Activated T-helper 1 cell treated with anti-CD3 and anti-CD28 coated beads, Interleukin-12 subunit alpha, Interleukin-12 subunit beta, Interleukin-2, Interleukin-4 antibody, amounts not matched to agents 30 ng/mL and 10 ng/mL and 1 ng/mL, durations not matched to agents 14 hours and 24 hours and 36 hours (primary cell): ENCODE results near the gene ASCL5. TPM values are rescaled to one million over a fixed set of nuclear protein-coding genes. Genes with fewer than 3 reads are reported as not detected.

Source experiments
- DNase-seq: peaks from one replicate; pipeline ENCODE4 v3.0.0; 2021; ENCODE audit warnings: low spot score
- H3K27ac Mint-ChIP-seq: one replicate; pipeline ENCODE4 v1.8.0; 2021; ENCODE audit warnings: mild to moderate bottlenecking, mixed read lengths
- H3K27me3 Mint-ChIP-seq: one replicate; pipeline ENCODE4 v1.8.0; 2022; ENCODE audit warnings: mild to moderate bottlenecking, moderate library complexity, mixed read lengths; ENCODE audit not compliant: insufficient read depth
- H3K36me3 Mint-ChIP-seq: one replicate; pipeline ENCODE4 v1.8.0; 2021; ENCODE audit warnings: low read depth, mixed read lengths
- H3K4me1 Mint-ChIP-seq: one replicate; pipeline ENCODE4 v1.8.0; 2021; ENCODE audit warnings: low read depth, mixed read lengths
- H3K4me3 Mint-ChIP-seq: one replicate; pipeline ENCODE4 v1.8.0; 2021; ENCODE audit warnings: mild to moderate bottlenecking, moderate library complexity, mixed read lengths
- H3K9me3 Mint-ChIP-seq: one replicate; pipeline ENCODE4 v1.8.0; 2021; ENCODE audit warnings: mixed read lengths
- intact Hi-C: fragments of 100-400 bp; cut with micrococcal nuclease; formaldehyde crosslinking; loops from one replicate; pipeline ENCODE4 v1.15.1; 2024
- total RNA-seq: library from RNA; stranded (reverse); gene quantifications from 2 replicates; pipeline ENCODE4 v1.2.3, GENCODE V29; 2022

Gene ASCL5
- total RNA-seq, 1 donor from 2014 or later, result not detected

DNA sequence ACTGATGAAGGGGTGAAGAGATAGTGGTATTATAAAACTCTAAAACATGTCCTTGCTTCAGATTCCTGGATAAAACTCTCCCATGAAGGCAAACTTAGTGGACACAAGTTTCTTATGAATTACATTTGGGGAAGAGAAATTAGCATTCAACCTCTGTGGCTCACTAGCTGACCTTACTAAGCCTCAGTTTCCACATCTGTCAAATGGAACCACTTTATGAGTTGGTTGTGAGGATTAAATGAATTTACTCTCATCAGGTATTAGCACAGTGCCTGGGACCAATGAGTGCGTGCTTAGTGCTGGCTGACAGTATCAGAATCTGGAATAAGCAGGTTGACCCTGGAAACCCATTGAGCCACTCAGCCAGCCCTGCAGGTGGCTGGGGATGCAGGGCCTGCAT, 17.3 kb downstream of the ASCL5 start:
- H3K4me1 Mint-ChIP-seq, result no peaks in the 10 kb centered on the region
- no peaks in the 10 kb centered on the region for H3K36me3 Mint-ChIP-seq
- no peak overlapping the region for H3K27ac Mint-ChIP-seq
- intact Hi-C loops, result loop anchor here (5.0 to 10.0 kb wide), 2 partner anchors 487 to 555 kb away; partner anchors contain the start of gene KIF14
- peaks cover 15% of the 10 kb centered on the region for H3K27me3 Mint-ChIP-seq
- no peaks in the 10 kb centered on the region for H3K9me3 Mint-ChIP-seq
- no peak overlapping the region for H3K4me3 Mint-ChIP-seq
- DNase-seq, result no peak

DNA sequence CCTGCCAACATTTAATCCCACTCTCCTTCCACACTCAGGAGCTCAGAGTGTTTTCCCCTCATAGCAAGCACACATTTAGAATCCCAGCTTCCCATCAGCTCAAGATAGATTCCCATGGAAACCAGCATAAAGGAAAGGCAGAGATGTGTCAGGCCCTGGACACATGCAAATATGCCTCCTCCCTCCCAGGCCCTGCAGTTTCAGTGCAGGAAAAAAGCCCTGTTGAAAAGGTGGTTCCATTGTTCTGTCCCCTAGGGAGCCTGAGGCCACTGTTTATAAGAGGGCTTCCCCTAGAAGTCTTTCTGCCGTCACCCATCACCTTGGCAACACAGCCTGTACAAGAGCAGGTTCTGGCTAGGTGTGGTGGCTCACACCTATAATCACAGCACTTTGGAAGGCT, 18.4 kb downstream of the ASCL5 start:
- Mint-ChIP-seq H3K36me3 (no peaks in the 10 kb centered on the region), H3K27me3 (peaks cover 9% of the 10 kb centered on the region), H3K4me1 (no peaks in the 10 kb centered on the region), H3K9me3 (no peaks in the 10 kb centered on the region), H3K27ac (no peak overlapping the region), H3K4me3 (no peak overlapping the region)
- no peak for DNase-seq
- intact Hi-C loops, result no loop called here

DNA sequence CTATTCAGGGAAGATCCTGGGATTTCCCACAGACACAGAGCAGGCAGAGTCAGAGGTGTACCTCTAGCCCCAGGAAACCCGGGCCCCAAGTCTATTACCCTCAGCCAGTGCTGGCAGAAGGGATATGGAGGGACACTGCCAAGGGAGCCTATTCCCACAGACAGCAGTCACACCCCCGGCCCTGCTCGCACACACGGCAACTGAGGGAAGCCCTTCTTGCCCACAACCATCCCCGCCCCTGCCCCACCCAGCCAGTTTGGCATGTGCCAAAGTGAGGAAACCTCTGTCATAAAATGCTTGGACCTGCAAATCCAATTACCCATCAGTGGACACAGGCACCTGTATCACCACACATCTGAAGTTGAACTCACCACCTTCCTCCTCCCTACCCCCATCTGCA, 21.3 kb downstream of the ASCL5 start:
- DNase-seq, result no peak
- Mint-ChIP-seq H3K36me3 (no peaks in the 10 kb centered on the region), H3K9me3 (no peaks in the 10 kb centered on the region), H3K4me1 (no peaks in the 10 kb centered on the region), H3K27me3 (peaks cover 14% of the 10 kb centered on the region), H3K4me3 (no peak overlapping the region), H3K27ac (no peak overlapping the region)
- intact Hi-C loops, result no loop called here

DNA sequence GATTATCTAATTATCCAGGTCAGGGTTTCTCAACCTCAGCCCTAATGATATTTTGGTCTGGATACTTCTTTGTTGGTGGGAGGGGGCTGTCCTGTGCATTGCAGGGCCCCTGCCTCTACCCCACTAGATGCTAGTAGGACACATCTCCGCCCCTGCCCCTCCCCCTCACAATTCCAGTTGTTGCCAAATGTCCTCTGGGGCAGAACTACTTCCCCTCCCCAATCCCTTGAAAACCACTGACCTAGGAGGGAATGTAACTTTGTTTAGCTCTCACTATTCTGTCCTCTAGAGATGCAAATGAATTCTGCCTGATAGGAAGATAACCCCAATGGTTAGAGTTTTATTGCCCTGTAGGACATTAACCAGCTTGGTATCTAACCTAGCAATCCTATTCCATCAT, 22.8 kb downstream of the ASCL5 start:
- Mint-ChIP-seq H3K36me3 (no peaks in the 10 kb centered on the region), H3K27ac (no peak overlapping the region), H3K4me1 (no peaks in the 10 kb centered on the region), H3K27me3 (peaks cover 14% of the 10 kb centered on the region), H3K4me3 (no peak overlapping the region), H3K9me3 (no peaks in the 10 kb centered on the region)
- intact Hi-C loops, result no loop called here
- DNase-seq, result no peak

DNA sequence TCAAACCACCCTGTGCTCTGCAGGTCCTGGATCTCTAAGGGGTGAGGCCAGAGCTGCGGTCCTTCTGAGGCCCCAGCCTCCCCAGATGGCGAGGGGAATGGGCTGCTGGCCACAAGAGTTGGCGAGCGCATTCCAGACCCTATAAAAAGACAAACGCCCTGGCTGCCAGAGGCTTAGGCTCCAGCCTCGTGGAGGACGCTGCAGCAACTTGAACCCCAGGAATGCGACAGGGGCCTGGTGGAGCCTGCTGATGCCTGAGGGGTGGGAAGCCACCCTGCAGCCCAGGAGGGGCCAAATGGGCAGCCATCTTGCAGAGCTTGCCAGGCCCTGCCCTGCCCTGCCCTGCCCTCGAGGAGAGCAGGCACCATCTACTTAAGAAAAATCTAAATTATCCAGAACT, 23.3 kb downstream of the ASCL5 start:
- Mint-ChIP-seq H3K4me3 (no peak overlapping the region), H3K27ac (no peak overlapping the region), H3K36me3 (no peaks in the 10 kb centered on the region), H3K27me3 (peaks cover 14% of the 10 kb centered on the region), H3K9me3 (no peaks in the 10 kb centered on the region), H3K4me1 (no peaks in the 10 kb centered on the region)
- intact Hi-C loops, result no loop called here
- no peak for DNase-seq

DNA sequence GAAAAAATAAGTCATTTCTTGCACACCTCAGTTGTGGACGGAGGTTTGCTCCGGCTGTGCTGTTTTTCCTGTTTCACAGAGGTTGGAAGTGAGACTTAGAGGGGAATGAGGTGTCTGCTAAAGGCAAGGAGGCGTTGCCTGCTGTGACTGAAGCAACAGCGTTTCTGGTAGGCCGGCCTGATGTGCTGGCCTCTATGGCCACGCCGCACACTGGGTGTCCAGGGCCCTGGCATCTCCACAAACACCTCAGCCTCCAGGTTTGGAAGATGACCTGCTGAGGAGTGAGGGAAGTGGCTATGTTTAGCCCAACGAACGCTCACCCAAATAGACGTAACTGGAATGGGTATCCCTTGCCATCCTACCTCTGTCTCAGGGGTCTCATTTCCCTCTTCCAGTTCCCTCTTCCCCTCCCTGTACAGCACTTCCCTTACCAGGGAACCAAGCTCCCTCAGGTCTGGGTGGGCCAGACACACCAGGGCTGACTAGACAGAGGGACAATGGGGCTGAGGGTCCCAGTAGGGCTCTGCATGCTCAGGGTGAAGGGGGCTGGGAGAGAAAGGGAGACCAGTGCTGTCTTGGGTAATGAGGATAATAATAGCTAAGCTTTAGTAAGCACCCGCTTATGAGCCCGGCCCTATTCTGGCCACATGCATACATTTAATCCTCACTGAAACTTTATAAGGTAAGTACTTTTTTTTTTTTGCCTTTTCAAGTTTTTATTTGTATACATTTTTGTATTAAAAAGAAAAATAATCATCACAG, 26.6 kb downstream of the ASCL5 start:
- H3K27me3 Mint-ChIP-seq, result peaks cover 18% of the 10 kb centered on the region
- H3K4me3 Mint-ChIP-seq, result no peak overlapping the region
- no peaks in the 10 kb centered on the region for H3K9me3 Mint-ChIP-seq
- H3K27ac Mint-ChIP-seq, result no peak overlapping the region
- DNase-seq, result no peak
- no peaks in the 10 kb centered on the region for H3K36me3 Mint-ChIP-seq
- H3K4me1 Mint-ChIP-seq, result no peaks in the 10 kb centered on the region
- intact Hi-C loops, result no loop called here

DNA sequence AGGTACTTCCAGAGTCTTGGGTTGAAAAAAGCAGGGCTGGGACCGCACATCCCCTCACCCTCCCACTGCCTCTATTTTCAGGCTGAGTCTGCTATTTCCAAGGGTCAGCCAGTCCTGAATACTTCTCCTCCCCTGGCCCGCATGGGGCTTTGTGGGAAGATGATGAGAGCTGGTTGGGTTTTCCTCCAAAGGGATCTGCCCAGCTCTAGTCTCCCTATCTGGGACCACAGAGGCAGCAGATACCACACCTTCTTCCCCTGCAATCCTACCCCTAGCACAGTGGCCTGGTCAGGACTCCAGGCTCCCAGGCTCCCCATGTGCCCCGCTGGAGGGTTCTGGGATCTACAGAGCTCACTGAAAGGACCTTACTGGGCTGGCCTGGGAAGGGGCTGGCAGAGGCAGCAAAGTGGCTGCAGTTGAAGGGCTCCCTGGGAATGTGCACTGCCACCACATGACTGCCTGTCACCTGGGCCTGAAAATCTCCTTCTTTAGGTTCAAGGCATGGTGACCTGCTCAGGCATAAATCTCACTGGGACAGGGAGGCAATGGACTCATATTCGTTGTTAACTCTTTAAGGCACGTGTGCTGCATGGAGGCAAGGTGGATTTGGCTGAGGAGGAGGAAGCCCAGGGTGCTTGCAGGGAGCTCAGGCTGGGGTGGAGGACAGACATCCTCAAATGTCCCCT, 27.8 kb downstream of the ASCL5 start:
- H3K36me3 Mint-ChIP-seq, result no peaks in the 10 kb centered on the region
- H3K4me1 Mint-ChIP-seq, result no peaks in the 10 kb centered on the region
- H3K27ac Mint-ChIP-seq, result no peak overlapping the region
- peaks cover 21% of the 10 kb centered on the region for H3K27me3 Mint-ChIP-seq
- no peak overlapping the region for H3K4me3 Mint-ChIP-seq
- intact Hi-C loops, result no loop called here
- H3K9me3 Mint-ChIP-seq, result no peaks in the 10 kb centered on the region
- no peak for DNase-seq

DNA sequence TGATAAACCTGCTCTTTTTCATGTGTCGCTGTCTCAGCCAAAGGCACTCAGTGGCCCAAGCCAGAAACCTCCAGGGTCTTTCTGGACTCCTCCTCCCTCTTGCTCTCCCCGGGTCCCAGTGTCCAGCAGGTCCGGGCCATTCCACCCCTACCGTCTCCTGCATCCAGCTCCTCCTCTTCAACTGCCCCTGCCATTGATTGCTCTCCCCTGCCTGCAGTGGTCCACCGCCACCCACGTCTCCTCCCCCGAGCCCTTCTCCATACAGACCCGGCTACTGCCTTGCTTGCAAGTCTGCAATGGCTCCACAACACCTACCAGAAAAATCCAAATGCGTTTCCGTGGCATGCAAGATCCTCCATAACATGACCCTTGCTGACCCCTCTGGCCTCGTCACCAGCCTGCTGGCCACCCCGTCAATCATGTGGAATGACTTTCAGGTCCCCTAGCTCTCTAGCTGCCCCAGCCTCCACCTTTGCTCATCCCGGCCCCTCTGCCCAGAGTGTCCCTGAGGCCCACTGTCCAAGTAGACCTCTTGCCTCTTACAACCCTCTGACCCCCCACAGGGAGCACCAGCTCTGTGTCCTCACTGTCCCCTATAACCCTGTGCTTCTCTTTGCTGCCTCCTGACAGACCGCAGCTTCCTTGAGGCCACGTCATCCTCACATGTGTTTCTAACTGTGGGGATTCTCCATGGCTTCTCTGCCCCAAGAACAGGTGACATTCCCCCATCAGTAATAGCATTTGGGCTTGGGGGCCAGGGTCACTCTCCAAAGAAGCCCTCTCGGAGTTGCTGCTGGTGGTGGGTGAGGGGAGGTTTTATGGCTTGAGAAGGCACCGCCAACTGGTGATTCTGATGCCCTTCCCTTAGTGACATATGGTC, 29.8 kb downstream of the ASCL5 start:
- H3K4me3 Mint-ChIP-seq, result no peak overlapping the region
- H3K9me3 Mint-ChIP-seq, result no peaks in the 10 kb centered on the region
- no peak for DNase-seq
- intact Hi-C loops, result no loop called here
- H3K36me3 Mint-ChIP-seq, result no peaks in the 10 kb centered on the region
- H3K4me1 Mint-ChIP-seq, result no peaks in the 10 kb centered on the region
- H3K27me3 Mint-ChIP-seq, result peaks cover 19% of the 10 kb centered on the region
- no peak overlapping the region for H3K27ac Mint-ChIP-seq

DNA sequence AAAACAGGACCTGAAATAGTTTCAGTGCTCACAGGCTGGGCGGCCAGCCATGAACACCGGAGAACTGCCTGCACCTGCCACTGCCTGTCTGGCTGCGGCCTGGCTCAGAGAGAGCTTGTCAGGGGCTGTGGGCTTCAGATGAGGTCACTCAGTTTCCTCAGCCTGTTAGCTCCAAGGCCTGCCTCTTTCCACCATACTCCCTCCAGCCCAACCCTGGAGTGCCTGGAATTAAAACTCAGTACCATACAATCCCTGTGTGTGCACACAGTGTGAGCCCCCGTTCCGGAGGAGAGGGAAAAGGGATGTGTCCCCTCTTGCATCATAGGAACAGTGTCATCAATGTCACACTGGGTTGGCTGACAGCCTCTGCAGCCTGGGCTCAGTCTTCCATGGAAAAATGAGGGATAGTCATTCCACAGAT, 30.9 kb downstream of the ASCL5 start:
- intact Hi-C loops, result no loop called here

DNA sequence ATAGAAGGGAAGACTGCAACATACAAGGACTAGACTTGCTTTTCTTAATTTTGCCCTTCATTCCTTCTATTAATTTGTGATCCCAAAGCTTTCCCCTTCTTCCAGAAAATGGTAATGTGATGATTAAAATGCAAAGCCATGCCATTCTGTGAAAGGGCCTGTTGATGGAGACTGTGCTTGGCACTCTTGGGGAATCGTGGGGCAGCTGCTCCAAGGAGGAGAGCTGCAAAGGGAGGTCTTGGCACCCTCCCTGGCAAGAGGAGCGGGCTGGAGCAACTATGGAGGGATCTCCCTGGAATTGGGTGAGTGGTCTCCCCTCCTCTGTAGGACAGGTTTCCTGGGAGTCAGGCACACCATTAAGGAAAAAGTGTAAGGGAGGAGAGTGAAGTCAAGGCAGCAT, 31.4 kb downstream of the ASCL5 start:
- Mint-ChIP-seq H3K36me3 (no peaks in the 10 kb centered on the region), H3K9me3 (no peaks in the 10 kb centered on the region), H3K27ac (no peak overlapping the region), H3K27me3 (peaks cover 19% of the 10 kb centered on the region), H3K4me1 (no peaks in the 10 kb centered on the region), H3K4me3 (no peak overlapping the region)
- no peak for DNase-seq
- intact Hi-C loops, result no loop called here

More for the DNA sequence above, 30.9 kb downstream of the ASCL5 start:
- Mint-ChIP-seq H3K36me3 (no peaks in the 10 kb centered on the region), H3K4me3 (no peak overlapping the region), H3K27ac (no peak overlapping the region), H3K4me1 (no peaks in the 10 kb centered on the region), H3K9me3 (no peaks in the 10 kb centered on the region), H3K27me3 (peaks cover 19% of the 10 kb centered on the region)
- no peak for DNase-seq

DNA sequence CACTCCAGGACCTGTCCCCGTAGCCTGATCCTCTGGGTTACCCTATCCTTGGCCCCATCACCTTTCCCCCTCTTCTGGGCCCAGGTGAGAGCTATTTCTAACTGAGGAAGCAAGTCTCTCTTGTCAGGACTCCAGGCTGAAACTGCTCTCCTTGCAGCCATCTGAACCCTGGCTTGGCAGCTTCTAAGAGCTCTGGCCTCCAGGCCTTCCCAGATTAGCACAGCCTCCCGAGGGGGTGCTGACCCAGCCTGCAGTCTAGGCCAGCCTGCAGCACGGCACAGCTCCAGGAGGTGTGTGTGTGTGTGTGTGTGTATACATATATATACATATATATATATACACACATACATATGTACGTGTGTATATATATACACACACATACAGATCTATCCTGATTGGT, 32.2 kb downstream of the ASCL5 start:
- H3K27ac Mint-ChIP-seq, result no peak overlapping the region
- H3K27me3 Mint-ChIP-seq, result peaks cover 22% of the 10 kb centered on the region
- H3K4me3 Mint-ChIP-seq, result no peak overlapping the region
- H3K9me3 Mint-ChIP-seq, result no peaks in the 10 kb centered on the region
- H3K36me3 Mint-ChIP-seq, result no peaks in the 10 kb centered on the region
- no peak for DNase-seq
- no peaks in the 10 kb centered on the region for H3K4me1 Mint-ChIP-seq
- intact Hi-C loops, result loop anchor here (5.0 kb wide), 1 partner anchor 1212 kb away; no protein-coding TSS in a partner anchor

DNA sequence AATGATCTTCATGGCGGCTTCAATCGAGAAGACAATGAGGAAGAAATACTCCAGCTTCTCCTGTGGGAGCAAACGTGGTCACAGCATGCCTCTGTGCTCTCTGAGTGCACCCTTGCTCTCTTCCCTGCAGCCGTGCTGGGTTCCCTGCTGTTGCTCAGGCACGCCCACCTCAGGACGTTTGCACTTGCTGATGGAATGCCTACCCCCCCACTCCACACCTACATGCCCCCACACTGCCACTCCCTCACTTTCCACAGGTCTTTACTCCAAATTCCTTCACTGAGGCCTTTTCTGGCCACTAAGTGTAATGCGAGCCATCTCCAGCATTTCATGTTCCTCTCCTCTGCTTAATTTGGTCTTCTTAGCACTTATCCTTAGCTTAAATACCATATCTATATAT, 33.0 kb downstream of the ASCL5 start:
- Mint-ChIP-seq H3K27ac (no peak overlapping the region), H3K9me3 (no peaks in the 10 kb centered on the region), H3K4me3 (no peak overlapping the region), H3K4me1 (no peaks in the 10 kb centered on the region), H3K36me3 (no peaks in the 10 kb centered on the region), H3K27me3 (peaks cover 22% of the 10 kb centered on the region)
- intact Hi-C loops, result loop anchor here (5.0 kb wide), 1 partner anchor 1213 kb away; no protein-coding TSS in a partner anchor
- DNase-seq, result no peak

DNA sequence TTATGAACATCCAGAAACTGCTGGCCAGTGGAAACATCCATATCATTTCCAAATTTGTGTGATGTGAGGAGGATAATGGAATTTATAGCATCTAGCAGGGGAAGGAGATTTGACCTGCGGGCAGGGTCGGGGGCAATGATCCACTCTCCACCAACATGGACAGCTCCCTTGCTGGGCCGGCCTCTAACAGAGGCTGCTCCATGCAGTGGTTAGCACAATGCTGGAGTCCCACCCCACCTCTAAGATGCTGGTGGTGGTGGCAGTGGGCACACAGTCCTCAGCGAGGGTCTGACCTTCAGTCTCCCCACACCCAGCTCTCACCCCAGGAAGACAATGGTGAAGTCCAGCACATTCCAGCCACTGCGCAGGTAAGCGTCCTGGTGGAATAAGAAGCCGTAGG, 33.4 kb downstream of the ASCL5 start:
- Mint-ChIP-seq H3K9me3 (no peaks in the 10 kb centered on the region), H3K4me1 (no peaks in the 10 kb centered on the region), H3K27me3 (peaks cover 22% of the 10 kb centered on the region), H3K4me3 (no peak overlapping the region), H3K27ac (no peak overlapping the region), H3K36me3 (no peaks in the 10 kb centered on the region)
- intact Hi-C loops, result loop anchor here (5.0 kb wide), 1 partner anchor 1214 kb away; no protein-coding TSS in a partner anchor
- no peak for DNase-seq
